Loucy (cell line): ENCODE data around the gene MANSC4.

ENCODE experiments used
- H2AFZ ChIP-seq: fragments of 200-600 bp; sonication (generic); 2 replicates; pipeline ENCODE4 v1.6.0; 2016; ENCODE audit warnings: antibody characterized with exemption, mild to moderate bottlenecking, low read length, moderate library complexity
- H3F3A ChIP-seq: fragments of 200-600 bp; 2 replicates; pipeline ENCODE4 v1.6.0; 2016; ENCODE audit warnings: antibody characterized with exemption, low read depth, mild to moderate bottlenecking
- H3K27me3 ChIP-seq: fragments of 200-600 bp; sonication (generic); 2 replicates; pipeline ENCODE4 v1.6.1; 2014; ENCODE audit warnings: low read length, mild to moderate bottlenecking; ENCODE audit not compliant: insufficient read depth, poor library complexity, severe bottlenecking
- H3K36me3 ChIP-seq: fragments of 200-600 bp; sonication (generic); 2 replicates; pipeline ENCODE4 v1.6.1; 2016; ENCODE audit warnings: low read length; ENCODE audit not compliant: insufficient read depth
- H3K4me1 ChIP-seq: fragments of 200-600 bp; sonication (generic); 2 replicates; pipeline ENCODE4 v1.5.1; 2014; ENCODE audit warnings: low read length, mild to moderate bottlenecking; ENCODE audit not compliant: insufficient read depth, poor library complexity, severe bottlenecking
- H3K4me2 ChIP-seq: fragments of 200-600 bp; sonication (generic); 2 replicates; pipeline ENCODE4 v1.6.0; 2014; ENCODE audit warnings: antibody characterized with exemption, low read length, low read depth, mild to moderate bottlenecking; ENCODE audit not compliant: poor library complexity, severe bottlenecking
- H3K4me3 ChIP-seq: fragments of 200-600 bp; sonication (generic); 2 replicates; pipeline ENCODE4 v1.5.1; 2014; ENCODE audit warnings: low read length, mild to moderate bottlenecking, mixed read lengths; ENCODE audit not compliant: poor library complexity, severe bottlenecking
- H3K79me2 ChIP-seq: fragments of 200-600 bp; sonication (generic); 2 replicates; pipeline ENCODE4 v1.6.1; 2014; ENCODE audit warnings: low read length; ENCODE audit not compliant: insufficient read depth
- H3K9ac ChIP-seq: fragments of 200-600 bp; sonication (generic); 2 replicates; pipeline ENCODE4 v1.6.0; 2014; ENCODE audit warnings: mild to moderate bottlenecking, low read depth, low read length, moderate library complexity; ENCODE audit not compliant: poor library complexity, severe bottlenecking
- H3K9me2 ChIP-seq: fragments of 200-600 bp; sonication (generic); replicated peaks from 2 replicates; pipeline ENCODE4 v1.6.1; 2016; ENCODE audit warnings: low read depth, low read length, mixed read lengths
- H3K9me3 ChIP-seq: fragments of 200-600 bp; sonication (generic); 2 replicates; pipeline ENCODE4 v1.6.1; 2014; ENCODE audit warnings: mild to moderate bottlenecking, antibody characterized with exemption, low read length, low read depth; ENCODE audit not compliant: insufficient read depth
- H4K20me1 ChIP-seq: fragments of 200-600 bp; sonication (generic); 2 replicates; pipeline ENCODE4 v1.6.0; 2014; ENCODE audit warnings: antibody characterized with exemption, low read length, mild to moderate bottlenecking; ENCODE audit not compliant: insufficient read depth, poor library complexity, severe bottlenecking
- EZH2phosphoT487 ChIP-seq: fragments of 200-600 bp; IDR thresholded peaks from 2 replicates; pipeline ENCODE4 v1.6.1; 2018; ENCODE audit warnings: antibody characterized with exemption, mild to moderate bottlenecking, moderate library complexity, borderline replicate concordance
- TF ChIP-seq, protein P1 (sequence below): fragments of 200-600 bp; sonication (generic); conservative IDR thresholded peaks from 2 replicates; pipeline ENCODE4 v1.5.1; 2014; ENCODE audit warnings: mild to moderate bottlenecking, antibody characterized with exemption, low read length

Gene MANSC4

DNA sequence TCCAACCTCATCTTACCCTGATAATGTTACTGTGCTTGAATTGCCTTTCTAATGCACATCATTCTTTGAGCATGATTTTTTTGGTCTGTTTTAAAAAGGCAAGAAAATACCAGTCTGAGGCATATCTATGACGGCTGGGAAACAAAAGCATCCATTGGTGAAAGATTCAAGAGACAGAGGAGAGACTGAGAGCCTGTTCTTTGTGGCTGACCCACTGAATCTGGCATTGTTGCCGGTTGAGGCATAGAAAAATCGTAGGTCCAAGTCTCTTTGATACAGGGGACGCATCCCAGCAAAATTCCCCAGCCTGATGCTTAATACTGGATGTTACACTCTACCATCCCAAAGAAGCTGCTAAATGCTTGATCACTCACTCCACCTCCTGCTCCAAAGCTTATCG lies 2.9 kb downstream of the MANSC4 start:
- no peak for TF ChIP-seq EZH2phosphoT487
- TF ChIP-seq, protein P1, sequence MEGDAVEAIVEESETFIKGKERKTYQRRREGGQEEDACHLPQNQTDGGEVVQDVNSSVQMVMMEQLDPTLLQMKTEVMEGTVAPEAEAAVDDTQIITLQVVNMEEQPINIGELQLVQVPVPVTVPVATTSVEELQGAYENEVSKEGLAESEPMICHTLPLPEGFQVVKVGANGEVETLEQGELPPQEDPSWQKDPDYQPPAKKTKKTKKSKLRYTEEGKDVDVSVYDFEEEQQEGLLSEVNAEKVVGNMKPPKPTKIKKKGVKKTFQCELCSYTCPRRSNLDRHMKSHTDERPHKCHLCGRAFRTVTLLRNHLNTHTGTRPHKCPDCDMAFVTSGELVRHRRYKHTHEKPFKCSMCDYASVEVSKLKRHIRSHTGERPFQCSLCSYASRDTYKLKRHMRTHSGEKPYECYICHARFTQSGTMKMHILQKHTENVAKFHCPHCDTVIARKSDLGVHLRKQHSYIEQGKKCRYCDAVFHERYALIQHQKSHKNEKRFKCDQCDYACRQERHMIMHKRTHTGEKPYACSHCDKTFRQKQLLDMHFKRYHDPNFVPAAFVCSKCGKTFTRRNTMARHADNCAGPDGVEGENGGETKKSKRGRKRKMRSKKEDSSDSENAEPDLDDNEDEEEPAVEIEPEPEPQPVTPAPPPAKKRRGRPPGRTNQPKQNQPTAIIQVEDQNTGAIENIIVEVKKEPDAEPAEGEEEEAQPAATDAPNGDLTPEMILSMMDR = no peak
- no peak overlapping the region for H3K4me3 ChIP-seq
- no peak overlapping the region for H3K4me2 ChIP-seq
- no peak overlapping the region for H3K9ac ChIP-seq
- H3K36me3 ChIP-seq = no peaks in the 10 kb centered on the region
- peaks cover 19% of the 10 kb centered on the region for H3K4me1 ChIP-seq
- H3K9me3 ChIP-seq = no peaks in the 10 kb centered on the region
- no peaks in the 10 kb centered on the region for H3K9me2 ChIP-seq
- H3K27me3 ChIP-seq = no peaks in the 10 kb centered on the region
- no peak overlapping the region for H2AFZ ChIP-seq
- H3F3A ChIP-seq = peaks cover 7% of the 10 kb centered on the region; the same call in 1 of the 2 replicates
- H3K79me2 ChIP-seq = peaks cover 20% of the 10 kb centered on the region
- peaks cover 6% of the 10 kb centered on the region for H4K20me1 ChIP-seq

GRCh38 chr12:27772328-27773049 lies 7.5 kb downstream of the MANSC4 start:
- Histone ChIP-seq H3K27me3 (no peaks in the 10 kb centered on the region), H3K9ac (no peak overlapping the region), H3K36me3 (no peaks in the 10 kb centered on the region), H4K20me1 (no peaks in the 10 kb centered on the region), H2AFZ (no peak overlapping the region), H3K4me3 (no peak overlapping the region), H3K9me2 (no peaks in the 10 kb centered on the region), H3K79me2 (no peaks in the 10 kb centered on the region), H3K4me2 (no peak overlapping the region), H3K4me1 (no peaks in the 10 kb centered on the region), H3F3A (peaks cover 6% of the 10 kb centered on the region; the same call in 1 of the 2 replicates), H3K9me3 (no peaks in the 10 kb centered on the region)
- no peak for TF ChIP-seq EZH2phosphoT487
- TF ChIP-seq, protein P1 = no peak

DNA sequence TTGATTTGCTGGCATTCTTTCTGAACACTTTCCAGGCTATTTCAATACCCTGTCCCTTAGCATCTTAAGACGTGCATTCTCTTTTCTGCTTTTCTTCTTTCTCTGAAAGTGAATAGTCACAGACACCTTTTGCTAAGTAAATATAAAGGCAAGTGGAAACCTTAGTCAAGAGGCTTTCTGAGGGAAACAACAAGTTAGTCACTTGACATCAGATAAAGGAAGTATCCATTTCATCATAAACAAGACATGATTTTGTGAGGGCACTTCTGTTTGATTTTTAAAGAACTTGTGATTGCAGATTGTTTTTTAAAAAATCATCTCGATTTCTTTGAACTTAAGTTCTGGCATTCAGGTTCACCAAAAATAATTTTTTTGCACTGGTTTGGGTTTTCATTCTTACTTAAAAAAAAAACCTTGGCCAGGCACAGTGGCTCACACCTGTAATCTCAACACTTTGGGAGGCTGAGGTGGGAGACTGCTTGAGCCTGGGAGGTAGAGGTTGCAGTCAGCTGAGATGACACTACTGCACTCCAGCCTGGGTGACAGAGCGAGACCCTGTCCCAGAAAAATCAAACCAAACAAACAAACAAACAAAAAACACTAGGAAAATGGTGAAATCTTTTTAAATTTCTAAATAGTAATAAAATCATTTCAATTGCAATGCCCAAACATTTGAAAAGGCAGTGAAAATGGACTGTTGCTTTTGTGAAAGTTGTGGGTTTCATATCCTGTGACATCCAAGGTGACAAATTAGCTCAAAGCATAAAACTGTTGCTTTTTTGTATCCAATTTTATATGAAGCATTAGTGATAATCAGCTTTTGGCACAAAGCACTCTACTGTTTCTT lies 8.3 kb downstream of the MANSC4 start:
- TF ChIP-seq, protein P1 = no peak
- TF ChIP-seq EZH2phosphoT487 = no peak

More for the DNA sequence above, 8.3 kb downstream of the MANSC4 start:
- no peaks in the 10 kb centered on the region for H3K9me2 ChIP-seq
- no peak overlapping the region for H3K4me3 ChIP-seq
- H3F3A ChIP-seq = no peaks in the 10 kb centered on the region
- no peak overlapping the region for H3K9ac ChIP-seq
- H3K79me2 ChIP-seq = no peaks in the 10 kb centered on the region
- H2AFZ ChIP-seq = no peak overlapping the region
- no peaks in the 10 kb centered on the region for H3K27me3 ChIP-seq
- H3K4me2 ChIP-seq = no peak overlapping the region
- H3K9me3 ChIP-seq = no peaks in the 10 kb centered on the region
- H4K20me1 ChIP-seq = no peaks in the 10 kb centered on the region
- H3K4me1 ChIP-seq = no peaks in the 10 kb centered on the region
- H3K36me3 ChIP-seq = no peaks in the 10 kb centered on the region
